SK-N-SH treated with all-trans-retinoic acid at 6 μM for 48 hours (cell line): ENCODE results near the gene SLC4A5.

ENCODE experiments used
- ATAC-seq: fragments of 200-7000 bp; cut with Tn5 transposase; 3 replicates; pipeline ENCODE4 v1.9.1; 2020; ENCODE audit warnings: mild to moderate bottlenecking, moderate library complexity
- ARNTL ChIP-seq: fragments of 450-650 bp; formaldehyde crosslinking; IDR thresholded peaks from 2 replicates; pipeline ENCODE4 v1.5.0; 2020; ENCODE audit warnings: low read depth, mild to moderate bottlenecking, moderate library complexity, borderline replicate concordance
- BACH2 ChIP-seq: fragments of 250-450 bp; sonication (Bioruptor Pico); IDR thresholded peaks from 2 replicates; pipeline ENCODE4 v1.9.0; 2021; ENCODE audit warnings: mild to moderate bottlenecking, borderline replicate concordance
- CSDC2 ChIP-seq: fragments of 250-450 bp; sonication (Bioruptor Pico); IDR thresholded peaks from 2 replicates; pipeline ENCODE4 v1.5.0; 2020; ENCODE audit warnings: mild to moderate bottlenecking, moderate library complexity
- ESRRG ChIP-seq: fragments of 250-450 bp; sonication (Bioruptor Pico); IDR thresholded peaks from 2 replicates; pipeline ENCODE4 v1.6.1; 2021; ENCODE audit warnings: mild to moderate bottlenecking
- ISL1 ChIP-seq: fragments of 250-450 bp; sonication (Bioruptor Pico); IDR thresholded peaks from 2 replicates; pipeline ENCODE4 v2.1.2; 2022; ENCODE audit warnings: mild to moderate bottlenecking, moderate library complexity
- OSR1 ChIP-seq: fragments of 250-450 bp; sonication (Bioruptor Pico); IDR thresholded peaks from 2 replicates; pipeline ENCODE4 v1.8.0; 2022; ENCODE audit warnings: moderate library complexity, mild to moderate bottlenecking, inconsistent platforms
- PPARA ChIP-seq: fragments of 250-450 bp; sonication (Bioruptor Pico); IDR thresholded peaks from 2 replicates; pipeline ENCODE4 v1.5.0; 2020; ENCODE audit warnings: mild to moderate bottlenecking, borderline replicate concordance
- RARB ChIP-seq: fragments of 250-450 bp; sonication (Bioruptor Pico); IDR thresholded peaks from 2 replicates; pipeline ENCODE4 v1.8.0; 2021; ENCODE audit warnings: mild to moderate bottlenecking, moderate library complexity
- SNAI2 ChIP-seq: fragments of 250-450 bp; sonication (Bioruptor Pico); IDR thresholded peaks from 2 replicates; pipeline ENCODE4 v1.5.0; 2020; ENCODE audit warnings: mild to moderate bottlenecking, moderate library complexity
- TCF4 ChIP-seq: fragments of 250-450 bp; sonication (Bioruptor Pico); IDR thresholded peaks from 2 replicates; pipeline ENCODE4 v1.8.0; 2021; ENCODE audit warnings: mild to moderate bottlenecking, moderate library complexity, borderline replicate concordance
- TOX ChIP-seq: fragments of 250-450 bp; sonication (Bioruptor Pico); IDR thresholded peaks from 2 replicates; pipeline ENCODE4 v1.8.0; 2021; ENCODE audit warnings: mild to moderate bottlenecking, moderate library complexity, borderline replicate concordance
- ZC3H10 ChIP-seq: fragments of 250-450 bp; sonication (Bioruptor Pico); IDR thresholded peaks from 2 replicates; pipeline ENCODE4 v1.5.1; 2021; ENCODE audit warnings: mild to moderate bottlenecking, moderate library complexity
- ZFP3 ChIP-seq: fragments of 250-450 bp; sonication (Bioruptor Pico); IDR thresholded peaks from 2 replicates; pipeline ENCODE4 v1.5.0; 2020; ENCODE audit warnings: mild to moderate bottlenecking, moderate library complexity
- ZFP30 ChIP-seq: fragments of 450-650 bp; formaldehyde crosslinking; IDR thresholded peaks from 2 replicates; pipeline ENCODE4 v1.5.0; 2022; ENCODE audit warnings: mild to moderate bottlenecking, moderate library complexity
- ZNF565 ChIP-seq: fragments of 450-650 bp; formaldehyde crosslinking; conservative IDR thresholded peaks from 2 replicates; pipeline ENCODE4 v1.5.0; 2020; ENCODE audit warnings: low read depth, mild to moderate bottlenecking, moderate library complexity
- ZNF70 ChIP-seq: fragments of 450-650 bp; formaldehyde crosslinking; IDR thresholded peaks from 2 replicates; pipeline ENCODE4 v1.5.0; 2020; ENCODE audit warnings: mild to moderate bottlenecking, moderate library complexity
- ZNF8 ChIP-seq: fragments of 450-650 bp; formaldehyde crosslinking; IDR thresholded peaks from 2 replicates; pipeline ENCODE4 v1.5.0; 2020; ENCODE audit warnings: mild to moderate bottlenecking, moderate library complexity
- TF ChIP-seq, protein P1 (sequence below): fragments of 250-450 bp; sonication (Bioruptor Pico); IDR thresholded peaks from 2 replicates; pipeline ENCODE4 v1.5.0; 2020; ENCODE audit warnings: mild to moderate bottlenecking, moderate library complexity
- TF ChIP-seq, protein P2 (sequence below): fragments of 250-450 bp; sonication (Bioruptor Pico); IDR thresholded peaks from 2 replicates; pipeline ENCODE4 v1.5.1; 2020; ENCODE audit warnings: low read depth, mild to moderate bottlenecking, moderate library complexity
- TF ChIP-seq, protein P3 (sequence below): fragments of 250-450 bp; sonication (Bioruptor Pico); IDR thresholded peaks from 2 replicates; pipeline ENCODE4 v1.8.0; 2020; ENCODE audit warnings: mild to moderate bottlenecking, moderate library complexity, borderline replicate concordance
- TF ChIP-seq, protein P4 (sequence below): fragments of 250-450 bp; sonication (Bioruptor Pico); IDR thresholded peaks from 2 replicates; pipeline ENCODE4 v1.8.0; 2021; ENCODE audit warnings: low read depth, mild to moderate bottlenecking, moderate library complexity, borderline replicate concordance

SLC4A5 gene

DNA sequence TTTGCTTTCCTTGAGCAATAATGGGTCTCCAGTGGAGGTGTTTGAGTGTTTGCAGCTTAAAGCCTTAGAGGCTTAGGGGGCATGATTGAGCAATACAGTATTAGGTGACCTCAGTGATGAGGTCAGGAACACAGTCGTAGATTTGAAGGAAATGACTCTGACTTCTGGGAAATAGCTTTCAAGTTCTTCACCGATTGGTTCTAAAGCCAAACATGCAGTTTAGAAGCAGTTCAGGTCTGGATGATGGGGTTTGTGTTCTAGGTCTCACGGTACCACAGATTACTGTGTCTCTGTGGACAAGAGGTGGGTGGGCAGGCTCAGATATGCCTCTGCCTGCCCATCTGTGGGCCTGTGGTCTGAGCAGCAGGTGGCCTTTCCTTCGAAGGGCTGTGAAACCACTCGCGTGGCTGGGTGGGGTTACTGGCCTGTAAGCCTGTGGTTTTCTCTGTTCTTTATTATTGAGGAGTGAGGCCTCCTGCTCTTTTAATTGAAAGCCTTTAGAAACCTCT is 137.0 kb downstream of the SLC4A5 start (continued):
- TF ChIP-seq, protein P1, sequence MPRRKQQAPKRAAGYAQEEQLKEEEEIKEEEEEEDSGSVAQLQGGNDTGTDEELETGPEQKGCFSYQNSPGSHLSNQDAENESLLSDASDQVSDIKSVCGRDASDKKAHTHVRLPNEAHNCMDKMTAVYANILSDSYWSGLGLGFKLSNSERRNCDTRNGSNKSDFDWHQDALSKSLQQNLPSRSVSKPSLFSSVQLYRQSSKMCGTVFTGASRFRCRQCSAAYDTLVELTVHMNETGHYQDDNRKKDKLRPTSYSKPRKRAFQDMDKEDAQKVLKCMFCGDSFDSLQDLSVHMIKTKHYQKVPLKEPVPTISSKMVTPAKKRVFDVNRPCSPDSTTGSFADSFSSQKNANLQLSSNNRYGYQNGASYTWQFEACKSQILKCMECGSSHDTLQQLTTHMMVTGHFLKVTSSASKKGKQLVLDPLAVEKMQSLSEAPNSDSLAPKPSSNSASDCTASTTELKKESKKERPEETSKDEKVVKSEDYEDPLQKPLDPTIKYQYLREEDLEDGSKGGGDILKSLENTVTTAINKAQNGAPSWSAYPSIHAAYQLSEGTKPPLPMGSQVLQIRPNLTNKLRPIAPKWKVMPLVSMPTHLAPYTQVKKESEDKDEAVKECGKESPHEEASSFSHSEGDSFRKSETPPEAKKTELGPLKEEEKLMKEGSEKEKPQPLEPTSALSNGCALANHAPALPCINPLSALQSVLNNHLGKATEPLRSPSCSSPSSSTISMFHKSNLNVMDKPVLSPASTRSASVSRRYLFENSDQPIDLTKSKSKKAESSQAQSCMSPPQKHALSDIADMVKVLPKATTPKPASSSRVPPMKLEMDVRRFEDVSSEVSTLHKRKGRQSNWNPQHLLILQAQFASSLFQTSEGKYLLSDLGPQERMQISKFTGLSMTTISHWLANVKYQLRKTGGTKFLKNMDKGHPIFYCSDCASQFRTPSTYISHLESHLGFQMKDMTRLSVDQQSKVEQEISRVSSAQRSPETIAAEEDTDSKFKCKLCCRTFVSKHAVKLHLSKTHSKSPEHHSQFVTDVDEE (CRISPR knock-in tag), result no peak
- TF ChIP-seq ISL1 (CRISPR knock-in tag) (no peak), RARB (CRISPR knock-in tag) (no peak)

DNA sequence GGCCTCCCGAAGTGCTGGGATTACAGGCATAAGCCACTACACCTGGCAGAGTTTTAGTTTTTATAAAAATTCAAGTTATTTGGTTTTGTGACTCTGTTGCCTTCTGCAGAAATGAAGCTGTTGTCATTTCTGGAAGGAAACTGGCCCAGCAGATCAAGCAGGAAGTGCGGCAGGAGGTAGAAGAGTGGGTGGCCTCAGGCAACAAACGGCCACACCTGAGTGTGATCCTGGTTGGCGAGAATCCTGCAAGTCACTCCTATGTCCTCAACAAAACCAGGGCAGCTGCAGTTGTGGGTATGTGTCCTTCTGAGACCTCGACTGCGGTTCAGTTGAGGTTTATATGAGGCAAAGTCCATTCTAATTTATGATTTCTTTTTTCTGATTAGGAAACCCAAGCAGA is 137.6 kb downstream of the SLC4A5 start:
- TF ChIP-seq ZNF565 (CRISPR knock-in tag), result no peak
- no peak for TF ChIP-seq OSR1
- no peak for TF ChIP-seq ARNTL
- TF ChIP-seq ZFP3 (CRISPR knock-in tag), result no peak
- no peak for TF ChIP-seq ZNF70 (CRISPR knock-in tag)
- no peak for TF ChIP-seq SNAI2
- no peak for TF ChIP-seq ISL1 (CRISPR knock-in tag)
- TF ChIP-seq ZNF8, result no peak
- TF ChIP-seq CSDC2 (CRISPR knock-in tag), result no peak
- no peak for TF ChIP-seq BACH2 (CRISPR knock-in tag)
- TF ChIP-seq TOX (CRISPR knock-in tag), result no peak
- TF ChIP-seq, protein P1 (CRISPR knock-in tag), result no peak
- no peak for TF ChIP-seq PPARA (CRISPR knock-in tag)
- no peak for TF ChIP-seq TCF4 (CRISPR knock-in tag)
- TF ChIP-seq, protein P2, sequence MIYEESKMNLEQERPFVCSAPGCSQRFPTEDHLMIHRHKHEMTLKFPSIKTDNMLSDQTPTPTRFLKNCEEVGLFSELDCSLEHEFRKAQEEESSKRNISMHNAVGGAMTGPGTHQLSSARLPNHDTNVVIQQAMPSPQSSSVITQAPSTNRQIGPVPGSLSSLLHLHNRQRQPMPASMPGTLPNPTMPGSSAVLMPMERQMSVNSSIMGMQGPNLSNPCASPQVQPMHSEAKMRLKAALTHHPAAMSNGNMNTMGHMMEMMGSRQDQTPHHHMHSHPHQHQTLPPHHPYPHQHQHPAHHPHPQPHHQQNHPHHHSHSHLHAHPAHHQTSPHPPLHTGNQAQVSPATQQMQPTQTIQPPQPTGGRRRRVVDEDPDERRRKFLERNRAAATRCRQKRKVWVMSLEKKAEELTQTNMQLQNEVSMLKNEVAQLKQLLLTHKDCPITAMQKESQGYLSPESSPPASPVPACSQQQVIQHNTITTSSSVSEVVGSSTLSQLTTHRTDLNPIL (CRISPR knock-in tag), result no peak
- no peak for TF ChIP-seq ZC3H10 (CRISPR knock-in tag)
- TF ChIP-seq ESRRG, result no peak
- TF ChIP-seq ZFP30 (CRISPR knock-in tag), result no peak
- TF ChIP-seq, protein P3, sequence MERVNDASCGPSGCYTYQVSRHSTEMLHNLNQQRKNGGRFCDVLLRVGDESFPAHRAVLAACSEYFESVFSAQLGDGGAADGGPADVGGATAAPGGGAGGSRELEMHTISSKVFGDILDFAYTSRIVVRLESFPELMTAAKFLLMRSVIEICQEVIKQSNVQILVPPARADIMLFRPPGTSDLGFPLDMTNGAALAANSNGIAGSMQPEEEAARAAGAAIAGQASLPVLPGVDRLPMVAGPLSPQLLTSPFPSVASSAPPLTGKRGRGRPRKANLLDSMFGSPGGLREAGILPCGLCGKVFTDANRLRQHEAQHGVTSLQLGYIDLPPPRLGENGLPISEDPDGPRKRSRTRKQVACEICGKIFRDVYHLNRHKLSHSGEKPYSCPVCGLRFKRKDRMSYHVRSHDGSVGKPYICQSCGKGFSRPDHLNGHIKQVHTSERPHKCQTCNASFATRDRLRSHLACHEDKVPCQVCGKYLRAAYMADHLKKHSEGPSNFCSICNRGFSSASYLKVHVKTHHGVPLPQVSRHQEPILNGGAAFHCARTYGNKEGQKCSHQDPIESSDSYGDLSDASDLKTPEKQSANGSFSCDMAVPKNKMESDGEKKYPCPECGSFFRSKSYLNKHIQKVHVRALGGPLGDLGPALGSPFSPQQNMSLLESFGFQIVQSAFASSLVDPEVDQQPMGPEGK (CRISPR knock-in tag), result no peak
- no peak for ATAC-seq

DNA sequence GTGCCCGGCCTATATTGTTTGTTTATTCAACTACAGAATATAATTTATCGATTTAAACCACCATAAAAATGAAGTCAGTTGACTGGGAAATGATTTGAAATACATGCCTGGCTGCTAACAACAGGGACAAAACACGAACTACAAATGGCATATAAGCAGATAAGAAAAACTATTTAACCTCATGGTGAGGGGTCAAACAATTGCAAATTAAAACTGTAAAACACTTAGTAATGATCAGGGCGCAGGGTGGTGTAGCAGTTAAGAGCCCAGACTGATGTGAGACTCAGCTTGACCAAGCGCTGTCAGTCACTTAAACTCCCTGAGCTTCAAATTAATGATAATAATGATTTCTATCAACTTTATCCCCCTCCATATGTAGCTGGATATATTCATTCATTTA is 138.1 kb downstream of the SLC4A5 start:
- TF ChIP-seq ARNTL, result no peak
- TF ChIP-seq, protein P4, sequence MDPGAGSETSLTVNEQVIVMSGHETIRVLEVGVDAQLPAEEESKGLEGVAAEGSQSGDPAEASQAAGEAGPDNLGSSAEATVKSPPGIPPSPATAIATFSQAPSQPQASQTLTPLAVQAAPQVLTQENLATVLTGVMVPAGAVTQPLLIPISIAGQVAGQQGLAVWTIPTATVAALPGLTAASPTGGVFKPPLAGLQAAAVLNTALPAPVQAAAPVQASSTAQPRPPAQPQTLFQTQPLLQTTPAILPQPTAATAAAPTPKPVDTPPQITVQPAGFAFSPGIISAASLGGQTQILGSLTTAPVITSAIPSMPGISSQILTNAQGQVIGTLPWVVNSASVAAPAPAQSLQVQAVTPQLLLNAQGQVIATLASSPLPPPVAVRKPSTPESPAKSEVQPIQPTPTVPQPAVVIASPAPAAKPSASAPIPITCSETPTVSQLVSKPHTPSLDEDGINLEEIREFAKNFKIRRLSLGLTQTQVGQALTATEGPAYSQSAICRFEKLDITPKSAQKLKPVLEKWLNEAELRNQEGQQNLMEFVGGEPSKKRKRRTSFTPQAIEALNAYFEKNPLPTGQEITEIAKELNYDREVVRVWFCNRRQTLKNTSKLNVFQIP (CRISPR knock-in tag), result no peak
- TF ChIP-seq ZFP3 (CRISPR knock-in tag), result no peak
- ATAC-seq, result no peak
